ENCODE measurements around the gene S100PBP. TPM values are rescaled to one million over a fixed set of nuclear protein-coding genes. Genes with fewer than 3 reads are reported as not detected.

The S100PBP gene
- total and polyA plus RNA-seq, 2 of the 4 experiments (the other 2 are of a cell fraction): 13.9 to 20.3 TPM

DNA sequence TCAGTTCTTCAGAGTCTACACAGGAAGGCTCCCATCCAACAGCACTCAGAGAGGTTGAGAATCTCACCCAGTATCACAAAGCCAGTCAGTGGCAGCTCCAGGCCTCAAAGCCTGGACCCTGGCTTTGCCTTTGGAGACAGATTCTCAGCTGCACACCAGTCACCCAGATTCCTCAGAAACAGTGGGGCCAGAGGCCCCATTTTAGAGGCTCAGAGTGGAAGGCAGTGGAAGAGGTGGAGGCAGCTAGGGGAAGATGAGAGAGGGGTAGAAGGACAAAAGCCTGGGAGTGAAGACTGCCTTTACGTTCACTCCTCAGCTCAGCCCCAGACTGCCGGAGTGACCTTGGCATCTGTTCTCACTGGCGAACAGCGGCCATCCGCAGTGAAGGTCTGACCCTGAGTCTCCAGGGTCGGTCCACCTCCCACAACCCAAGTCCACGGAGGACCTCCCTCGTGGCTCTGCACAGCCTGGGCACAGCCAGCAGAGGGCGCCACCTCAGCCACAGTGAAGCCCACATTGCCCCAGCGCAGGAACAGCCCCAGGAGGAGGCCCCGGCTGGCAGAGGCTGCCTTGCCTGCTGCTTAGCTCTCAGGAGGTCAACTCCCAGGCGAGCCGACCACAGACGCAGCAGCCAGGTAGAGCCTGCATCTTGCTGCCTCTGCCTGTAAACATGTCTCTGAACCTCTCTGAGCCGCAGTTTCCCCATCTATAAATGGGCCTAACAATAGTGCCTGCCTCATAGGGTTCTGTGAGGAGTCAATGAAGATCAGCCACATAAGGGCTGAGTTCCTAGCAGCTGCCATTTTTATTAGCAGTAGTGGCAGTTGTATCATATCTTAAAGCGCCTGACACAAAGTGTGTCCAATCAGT, 59.1 kb downstream of the S100PBP start:
- TF ChIP-seq RFX5 (IDR thresholded peaks at IDR 0.05; ENCODE audit: low read depth, low read length) (no peak), MXI1 (IDR thresholded peaks at IDR 0.05; ENCODE audit: borderline replicate concordance, low read depth, low read length) (no peak), RAD21 (IDR thresholded peaks at IDR 0.05; ENCODE audit: low read length) (peak; percentile 51), MAFK (IDR thresholded peaks at IDR 0.05; ENCODE audit: low read depth, low read length) (no peak), BHLHE40 (IDR thresholded peaks at IDR 0.05; ENCODE audit: low read depth, low read length) (no peak), SMC3 (IDR thresholded peaks at IDR 0.05; ENCODE audit: low read depth, low read length) (peak; percentile 56), POLR2A (IDR thresholded peaks at IDR 0.05; ENCODE audit: low read depth, low read length) (no peak)
- TF ChIP-seq, protein P1, sequence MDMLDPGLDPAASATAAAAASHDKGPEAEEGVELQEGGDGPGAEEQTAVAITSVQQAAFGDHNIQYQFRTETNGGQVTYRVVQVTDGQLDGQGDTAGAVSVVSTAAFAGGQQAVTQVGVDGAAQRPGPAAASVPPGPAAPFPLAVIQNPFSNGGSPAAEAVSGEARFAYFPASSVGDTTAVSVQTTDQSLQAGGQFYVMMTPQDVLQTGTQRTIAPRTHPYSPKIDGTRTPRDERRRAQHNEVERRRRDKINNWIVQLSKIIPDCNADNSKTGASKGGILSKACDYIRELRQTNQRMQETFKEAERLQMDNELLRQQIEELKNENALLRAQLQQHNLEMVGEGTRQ (IDR thresholded peaks at IDR 0.05; ENCODE audit: low read depth, low read length): no peak
- TF ChIP-seq, protein P2, sequence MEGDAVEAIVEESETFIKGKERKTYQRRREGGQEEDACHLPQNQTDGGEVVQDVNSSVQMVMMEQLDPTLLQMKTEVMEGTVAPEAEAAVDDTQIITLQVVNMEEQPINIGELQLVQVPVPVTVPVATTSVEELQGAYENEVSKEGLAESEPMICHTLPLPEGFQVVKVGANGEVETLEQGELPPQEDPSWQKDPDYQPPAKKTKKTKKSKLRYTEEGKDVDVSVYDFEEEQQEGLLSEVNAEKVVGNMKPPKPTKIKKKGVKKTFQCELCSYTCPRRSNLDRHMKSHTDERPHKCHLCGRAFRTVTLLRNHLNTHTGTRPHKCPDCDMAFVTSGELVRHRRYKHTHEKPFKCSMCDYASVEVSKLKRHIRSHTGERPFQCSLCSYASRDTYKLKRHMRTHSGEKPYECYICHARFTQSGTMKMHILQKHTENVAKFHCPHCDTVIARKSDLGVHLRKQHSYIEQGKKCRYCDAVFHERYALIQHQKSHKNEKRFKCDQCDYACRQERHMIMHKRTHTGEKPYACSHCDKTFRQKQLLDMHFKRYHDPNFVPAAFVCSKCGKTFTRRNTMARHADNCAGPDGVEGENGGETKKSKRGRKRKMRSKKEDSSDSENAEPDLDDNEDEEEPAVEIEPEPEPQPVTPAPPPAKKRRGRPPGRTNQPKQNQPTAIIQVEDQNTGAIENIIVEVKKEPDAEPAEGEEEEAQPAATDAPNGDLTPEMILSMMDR (conservative IDR thresholded peaks at IDR 0.05; ENCODE audit: low read depth, low read length): peak; percentile 58
- no TSS peak for BruUV-seq (replicated peaks)

More for the DNA sequence above, 59.1 kb downstream of the S100PBP start:
- Histone ChIP-seq H4K5ac (ENCODE audit: low read depth, low read length) (no peak overlapping the region), H3K9ac (ENCODE audit: low read depth, low read length) (no peak overlapping the region), H3K9me1 (ENCODE audit: insufficient read depth, low read length) (0 out of 2 replicates have a peak, but pooled peaks cover 3% of the 10 kb centered on the region), H3K27ac (ENCODE audit: insufficient read depth, low read length) (no peak overlapping the region), H3K36me3 (ENCODE audit: control insufficient read depth, insufficient read depth, low read length) (no peaks in the 10 kb centered on the region), H3K4me1 (ENCODE audit: control insufficient read depth, insufficient read depth, low read length) (no peaks in the 10 kb centered on the region), H3K56ac (ENCODE audit: extremely low read depth, insufficient read depth, low read length) (no peak overlapping the region), H4K20me1 (ENCODE audit: insufficient read depth, low read length) (0 out of 2 replicates have a peak, but pooled peaks cover 5% of the 10 kb centered on the region), H3K79me1 (ENCODE audit: low read depth in 1 of 2, low read length in 2 of 2) (no peaks in the 10 kb centered on the region), H2BK20ac (ENCODE audit: low read depth, low read length) (no peak overlapping the region), H3K4me2 (ENCODE audit: low read depth, low read length) (no peak overlapping the region), H2BK120ac (ENCODE audit: low read depth, low read length) (no peak overlapping the region), H2BK15ac (ENCODE audit: low read depth, low read length) (no peak overlapping the region), H3K4me3 (ENCODE audit: insufficient read depth, low read depth, low read length) (no peak overlapping the region), H3K9me3 (ENCODE audit: control insufficient read depth, insufficient read depth, low read length) (no peaks in the 10 kb centered on the region), H2AK9ac (replicated peaks; ENCODE audit: low read depth, low read length, poor library complexity) (peak overlapping the region; percentile 48), H3K14ac (replicated peaks; ENCODE audit: low read depth, low read length) (no peak overlapping the region), H2BK5ac (ENCODE audit: low read depth, low read length, poor library complexity, severe bottlenecking) (no peak overlapping the region), H2AK5ac (ENCODE audit: low read depth, low read length) (no peak overlapping the region), H3K23ac (ENCODE audit: low read depth, low read length) (no peak overlapping the region), H4K91ac (ENCODE audit: insufficient read depth, low read depth, low read length) (no peak overlapping the region), H3K27me3 (ENCODE audit: control insufficient read depth, insufficient read depth, low read length) (peaks cover 23% of the 10 kb centered on the region), H3K18ac (ENCODE audit: low read depth, low read length) (no peak overlapping the region), H4K8ac (ENCODE audit: low read depth in 2 of 2, low read length in 2 of 2) (no peak overlapping the region), H3K4ac (ENCODE audit: low read depth, low read length) (no peak overlapping the region), H2AFZ (replicated peaks; ENCODE audit: low read length, poor library complexity) (no peak overlapping the region)
- in situ Hi-C loops (cut with MboI; ENCODE audit: low sequenced_read_pairs): no loop called here
- dilution Hi-C loops (cut with HindIII; ENCODE audit: low sequenced_read_pairs, unreplicated experiment): no loop called here
- intact Hi-C loops (cut with micrococcal nuclease): loop anchor here (1.0 kb wide), 1 partner anchor 210 kb away; no protein-coding TSS in a partner anchor
- CTCF ChIA-PET: interaction anchor here (1.1 to 1.3 kb wide), 2 partner anchors 14 to 210 kb away, joined by 4 to 5 read pairs; no protein-coding TSS in a partner anchor
- peak; percentile 58 for ATAC-seq (ENCODE audit: low read depth)
- DNase-seq: no peak
- WGBS, 2 experiments (ENCODE audit: extremely low coverage in 2 of 2, insufficient read length in 1 of 2): 42% methylated on average over 8 of the region's 16 CpGs; no CpG with 5 or more reads in 1 of the 2 experiments
- POLR2A ChIA-PET (ENCODE audit: unreplicated experiment): interaction anchor here (0.6 kb wide), 1 partner anchor 131 kb away, joined by 4 read pairs; no protein-coding TSS in a partner anchor
